Transverse colon (tissue), 4 donors: ENCODE measurements around the gene PIRT. TPM values are rescaled to one million over a fixed set of nuclear protein-coding genes. Genes with fewer than 3 reads are reported as not detected.

Source experiments
- DNase-seq: peaks from one replicate; pipeline ENCODE4 v3.0.0-alpha.2; 2019
- H3K27ac ChIP-seq, 4 donors: fragments of 200-600 bp; sonication (generic); 2 replicates each; pipeline ENCODE4 v1.5.1; 2016 to 2018; ENCODE audit warnings: inconsistent platforms in 4 of 4
- H3K27me3 ChIP-seq: fragments of 200-600 bp; sonication (generic); 2 replicates; pipeline ENCODE4 v1.5.1; 2017; ENCODE audit warnings: inconsistent platforms
- H3K36me3 ChIP-seq, 4 donors: fragments of 200-600 bp; sonication (generic); 2 replicates each; pipeline ENCODE4 v1.5.1; 2017 to 2019; ENCODE audit warnings: inconsistent platforms in 4 of 4
- H3K4me1 ChIP-seq, 4 donors: fragments of 200-600 bp; sonication (generic); 2 replicates each; pipeline ENCODE4 v1.5.1; 2017 to 2020; ENCODE audit warnings: inconsistent platforms in 4 of 4
- H3K4me3 ChIP-seq, 4 donors: fragments of 200-600 bp; sonication (generic); 1 replicate in 1 of 4; 2 replicates in 3 of 4; pipeline versions ENCODE4 v1.5.1 to v1.6.1; 2017 to 2019; ENCODE audit warnings: inconsistent platforms in 4 of 4
- H3K9me3 ChIP-seq, 2 donors: fragments of 200-600 bp; sonication (generic); 2 replicates each; pipeline ENCODE4 v1.5.1; 2017 to 2019; ENCODE audit warnings: inconsistent platforms in 2 of 2
- EP300 ChIP-seq: sonication (generic); formaldehyde crosslinking; IDR thresholded peaks from one replicate; pipeline ENCODE4 v1.6.1; 2017; ENCODE audit warnings: antibody characterized with exemption, low read depth
- POLR2A ChIP-seq: fragments of 450-650 bp; IDR thresholded peaks from one replicate; pipeline ENCODE4 v1.6.1; 2016; ENCODE audit warnings: antibody characterized with exemption, mild to moderate bottlenecking, moderate library complexity
- POLR2AphosphoS5 ChIP-seq, 3 donors: sonication (generic); formaldehyde crosslinking; IDR thresholded peaks; one replicate each; pipeline ENCODE4 v1.6.1; 2016; ENCODE audit warnings: antibody characterized with exemption in 3 of 3
- WGBS, 2 donors: methylation state at CpG; one replicate each; pipeline ENCODE4 v1.1.5; 2018; ENCODE audit warnings: low coverage in 1 of 2; 5-methylcytosine and 5-hydroxymethylcytosine counted together
- in situ Hi-C, 4 donors: fragments of 200-750 bp; cut with MboI; loops; one replicate each; pipeline versions ENCODE4 v1.15.0 to v1.15.1; 2017; ENCODE audit warnings: low sequenced_read_pairs in 3 of 4, low pct_ligation_motif_present in 1 of 4, low pct_unique_long_range_greater_than_20kb in 1 of 4
- intact Hi-C: fragments of 100-400 bp; cut with DNase I; formaldehyde crosslinking; loops from one replicate; pipeline ENCODE4 v1.15.1; 2023; ENCODE audit warnings: low total_unique reads
- total RNA-seq, 4 donors: library from RNA; depleted of rRNA; stranded (reverse); fragments of >200 nt; gene quantifications; one replicate each; pipeline ENCODE4 v1.1.0, GENCODE V29; 2016
- TF ChIP-seq, protein P1 (sequence below), 5 experiments: fragments of 200-600 bp in 3 of 5; fragments of 450-650 bp in 2 of 5; sonication (generic) in 3 of 5; IDR thresholded peaks; 1 replicate in 2 of 5; 2 replicates in 3 of 5; pipeline ENCODE4 v1.5.1; 2016 to 2017; ENCODE audit warnings: antibody characterized with exemption in 5 of 5, inconsistent platforms in 3 of 5, mild to moderate bottlenecking in 2 of 5, moderate library complexity in 1 of 5

Gene PIRT
- 1 to 10 TPM in 3 of 4 donors, not detected in 1; 2.4 to 6.4 (median 2.5) TPM for total RNA-seq

GRCh38 chr17:10837921-10838320 lies at the start of gene PIRT:
Gene PIRT, minus strand, starts transcription at chr17:10838087. Its CDS starts 12,442 bp downstream, at chr17:10825645.
- no peak within 1 kb of the TSS for H3K4me3 ChIP-seq
- no peak for TF ChIP-seq EP300
- TF ChIP-seq, protein P1, sequence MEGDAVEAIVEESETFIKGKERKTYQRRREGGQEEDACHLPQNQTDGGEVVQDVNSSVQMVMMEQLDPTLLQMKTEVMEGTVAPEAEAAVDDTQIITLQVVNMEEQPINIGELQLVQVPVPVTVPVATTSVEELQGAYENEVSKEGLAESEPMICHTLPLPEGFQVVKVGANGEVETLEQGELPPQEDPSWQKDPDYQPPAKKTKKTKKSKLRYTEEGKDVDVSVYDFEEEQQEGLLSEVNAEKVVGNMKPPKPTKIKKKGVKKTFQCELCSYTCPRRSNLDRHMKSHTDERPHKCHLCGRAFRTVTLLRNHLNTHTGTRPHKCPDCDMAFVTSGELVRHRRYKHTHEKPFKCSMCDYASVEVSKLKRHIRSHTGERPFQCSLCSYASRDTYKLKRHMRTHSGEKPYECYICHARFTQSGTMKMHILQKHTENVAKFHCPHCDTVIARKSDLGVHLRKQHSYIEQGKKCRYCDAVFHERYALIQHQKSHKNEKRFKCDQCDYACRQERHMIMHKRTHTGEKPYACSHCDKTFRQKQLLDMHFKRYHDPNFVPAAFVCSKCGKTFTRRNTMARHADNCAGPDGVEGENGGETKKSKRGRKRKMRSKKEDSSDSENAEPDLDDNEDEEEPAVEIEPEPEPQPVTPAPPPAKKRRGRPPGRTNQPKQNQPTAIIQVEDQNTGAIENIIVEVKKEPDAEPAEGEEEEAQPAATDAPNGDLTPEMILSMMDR (IDR thresholded peaks at IDR 0.05), result no peak
- TF ChIP-seq POLR2A, result no peak
- no peak for TF ChIP-seq POLR2AphosphoS5 (IDR thresholded peaks at IDR 0.05)
- H3K36me3 ChIP-seq, result no peaks in the 10 kb centered on the region
- peaks cover 0 to 20% (median 8%) of the 10 kb centered on the region in 4 donors for H3K4me1 ChIP-seq
- 48 to 74% methylated on average over 2 to 8 of the region's 8 CpGs for WGBS, 2 donors
- intact Hi-C loops (no loop called here), in situ Hi-C loops (loop anchor here (5.0 to 25.0 kb wide), 4 partner anchors 63 to 201 kb away; partner anchors contain the start of gene TMEM220 (in 1 of the 4))
- H3K9me3 ChIP-seq, result no peaks in the 10 kb centered on the region
- no peak for DNase-seq
- no peaks in the 10 kb centered on the region for H3K27me3 ChIP-seq
- peak within 1 kb of the TSS in 3 of 4 donors; percentile 37 to 71 (median 59) for H3K27ac ChIP-seq

DNA sequence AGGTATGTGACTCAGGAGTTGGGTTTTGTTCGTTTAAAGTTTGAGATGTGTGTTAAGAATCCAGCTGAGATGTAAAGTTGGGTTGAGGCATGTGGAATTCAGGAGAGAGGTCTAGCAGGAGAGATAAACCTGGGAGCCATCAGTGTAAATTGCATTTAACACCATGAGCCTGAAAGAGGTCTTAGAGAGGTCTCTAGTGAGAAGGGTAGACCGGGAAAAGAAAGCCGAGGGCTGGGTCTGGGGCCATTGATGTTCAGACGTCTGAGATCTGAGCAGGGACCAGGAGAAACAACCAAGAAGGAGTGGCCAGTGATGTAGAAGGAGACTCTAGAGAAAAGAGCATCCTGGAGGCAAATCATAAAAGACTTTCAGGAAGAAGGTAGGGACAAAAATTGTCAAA lies 44.1 kb upstream of the PIRT start:
- in situ Hi-C loops, result loop anchor here in 2 of 4 donors (5.0 to 25.0 kb wide), 4 partner anchors 263 to 1030 kb away; no protein-coding TSS in a partner anchor
- H3K4me3 ChIP-seq, result no peak overlapping the region
- no peak overlapping the region for H3K27ac ChIP-seq
- peaks cover 0 to 3% (median 0%) of the 10 kb centered on the region in 4 donors for H3K4me1 ChIP-seq
- no peaks in the 10 kb centered on the region for H3K36me3 ChIP-seq
- TF ChIP-seq POLR2AphosphoS5 (IDR thresholded peaks at IDR 0.05) (no peak), EP300 (no peak), POLR2A (no peak)
- TF ChIP-seq, protein P1 (IDR thresholded peaks at IDR 0.05), result no peak
- 46 to 58% methylated on average over 4 of the region's 4 CpGs for WGBS, 2 donors
- peaks cover 2% of the 10 kb centered on the region for H3K27me3 ChIP-seq
- H3K9me3 ChIP-seq, result no peaks in the 10 kb centered on the region
- DNase-seq, result no peak
- intact Hi-C loops, result no loop called here

- peaks cover 2% of the 10 kb centered on the region for H3K27me3 ChIP-seq
- H3K36me3 ChIP-seq, result no peaks in the 10 kb centered on the region
- peak; percentile 59 for DNase-seq
- TF ChIP-seq EP300, result no peak
- TF ChIP-seq, protein P1 (IDR thresholded peaks at IDR 0.05), result peak; percentile 20 to 54 (median 33)
- TF ChIP-seq POLR2A, result no peak
- TF ChIP-seq POLR2AphosphoS5 (IDR thresholded peaks at IDR 0.05), result no peak
- WGBS, 2 donors, result 19% methylated on average over 9 of the region's 9 CpGs; no CpG with 5 or more reads in 1 of the 2 donors
- peaks cover 0 to 3% (median 0%) of the 10 kb centered on the region in 4 donors for H3K4me1 ChIP-seq
- no peaks in the 10 kb centered on the region for H3K9me3 ChIP-seq
- H3K4me3 ChIP-seq, result no peak overlapping the region
- intact Hi-C loops (loop anchor here (10.0 kb wide), 2 partner anchors 265 to 765 kb away; no protein-coding TSS in a partner anchor), in situ Hi-C loops (loop anchor here (10.0 to 25.0 kb wide), 5 partner anchors 265 to 1055 kb away; no protein-coding TSS in a partner anchor)
- H3K27ac ChIP-seq, result no peak overlapping the region
These were observed 41.4 kb upstream of the PIRT start for GRCh38 chr17:10879190-10879836.

DNA sequence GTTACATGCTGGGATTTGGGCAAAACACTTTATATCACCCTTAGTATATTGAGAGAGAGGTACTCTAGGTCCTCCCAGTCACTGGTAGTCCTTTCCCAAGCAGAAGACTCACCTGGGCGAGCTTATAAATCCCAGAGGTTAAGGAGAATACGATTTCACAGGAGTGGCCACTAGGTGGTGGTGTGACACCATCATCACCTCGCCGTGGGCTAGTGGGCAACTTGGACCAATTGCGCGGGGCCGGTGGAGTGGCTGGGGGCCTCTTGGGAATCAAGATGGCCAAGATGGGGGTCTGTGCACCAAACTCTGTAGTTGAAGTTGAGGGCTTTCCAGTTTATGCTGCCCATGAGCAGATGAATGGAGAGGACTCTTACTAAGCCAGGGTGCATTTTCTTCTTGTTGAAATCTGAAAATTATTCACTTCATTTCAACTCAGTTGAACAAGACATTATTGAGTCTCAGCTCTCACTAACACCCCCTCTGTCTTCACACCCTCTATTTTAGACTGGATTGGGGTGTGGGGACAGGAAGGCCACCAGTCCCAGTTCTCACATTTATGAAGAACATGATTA lies 38.2 kb upstream of the PIRT start:
- TF ChIP-seq, protein P1 (IDR thresholded peaks at IDR 0.05), result peak; percentile 63 to 77 (median 74)
- TF ChIP-seq POLR2A, result no peak
- in situ Hi-C loops, result loop anchor here (10.0 to 25.0 kb wide), 5 partner anchors 269 to 1059 kb away; no protein-coding TSS in a partner anchor

More for the DNA sequence above, 38.2 kb upstream of the PIRT start:
- H3K27ac ChIP-seq, result no peak overlapping the region
- no peaks in the 10 kb centered on the region for H3K36me3 ChIP-seq
- no peak overlapping the region for H3K4me3 ChIP-seq
- intact Hi-C loops, result loop anchor here (10.0 kb wide), 2 partner anchors 269 to 769 kb away; no protein-coding TSS in a partner anchor
- H3K9me3 ChIP-seq, result no peaks in the 10 kb centered on the region
- DNase-seq, result peak; percentile 56
- peaks cover 0 to 3% (median 0%) of the 10 kb centered on the region in 4 donors for H3K4me1 ChIP-seq
- H3K27me3 ChIP-seq, result peaks cover 2% of the 10 kb centered on the region
- 6% methylated on average over 7 of the region's 7 CpGs; no CpG with 5 or more reads in 1 of the 2 donors for WGBS, 2 donors
